ENCODE results near the gene TOMM20. TPM values are rescaled to one million over a fixed set of nuclear protein-coding genes. Genes with fewer than 3 reads are reported as not detected.

Gene TOMM20
- total and polyA plus RNA-seq, 9 of the 15 experiments (the other 6 are each of a cell fraction or from before 2014, with no cell fraction given): 70.6 to 334 (median 159) TPM

GRCh38 chr1:235113183-235113917 lies 15.3 kb downstream of the TOMM20 start (continued):
- TF ChIP-seq CUX1 (CRISPR knock-in tag; IDR thresholded peaks at IDR 0.05) (no peak), ELK3 (CRISPR knock-in tag; IDR thresholded peaks at IDR 0.05) (no peak), PML (IDR thresholded peaks at IDR 0.05; ENCODE audit: low read length) (peak; percentile 53; the same call in 1 of the 2 replicates), LEF1 (IDR thresholded peaks at IDR 0.05) (peak; percentile 60), NR2C2 (CRISPR knock-in tag; IDR thresholded peaks at IDR 0.05) (no peak), NR2C2 (tag; IDR thresholded peaks at IDR 0.05) (no peak), SRF (CRISPR knock-in tag; IDR thresholded peaks at IDR 0.05) (no peak), ZFP30 (CRISPR knock-in tag; IDR thresholded peaks at IDR 0.05; ENCODE audit: borderline replicate concordance) (no peak), ZNF184 (CRISPR knock-in tag; IDR thresholded peaks at IDR 0.05) (no peak), CLOCK (CRISPR knock-in tag; IDR thresholded peaks at IDR 0.05; ENCODE audit: borderline replicate concordance) (no peak), BMI1 (IDR thresholded peaks at IDR 0.05; ENCODE audit: low read length) (no peak), ZNF217 (CRISPR knock-in tag; IDR thresholded peaks at IDR 0.05) (no peak), ZNF551 (CRISPR knock-in tag; IDR thresholded peaks at IDR 0.05) (no peak), YBX1 (IDR thresholded peaks at IDR 0.05) (no peak), JUN (IDR thresholded peaks at IDR 0.05; ENCODE audit: borderline replicate concordance, low read depth, low read length) (no peak), JUN (CRISPR knock-in tag; IDR thresholded peaks at IDR 0.05; ENCODE audit: borderline replicate concordance) (no peak), TAL1 (IDR thresholded peaks at IDR 0.05) (peak; percentile 88), ZNF280B (CRISPR knock-in tag; IDR thresholded peaks at IDR 0.05) (no peak), EGR1 (conservative IDR thresholded peaks at IDR 0.05) (0 out of 2 replicates have a peak, but pooled peaks have one; percentile 14)
